ENCODE results near the gene STOM.

STOM gene

DNA sequence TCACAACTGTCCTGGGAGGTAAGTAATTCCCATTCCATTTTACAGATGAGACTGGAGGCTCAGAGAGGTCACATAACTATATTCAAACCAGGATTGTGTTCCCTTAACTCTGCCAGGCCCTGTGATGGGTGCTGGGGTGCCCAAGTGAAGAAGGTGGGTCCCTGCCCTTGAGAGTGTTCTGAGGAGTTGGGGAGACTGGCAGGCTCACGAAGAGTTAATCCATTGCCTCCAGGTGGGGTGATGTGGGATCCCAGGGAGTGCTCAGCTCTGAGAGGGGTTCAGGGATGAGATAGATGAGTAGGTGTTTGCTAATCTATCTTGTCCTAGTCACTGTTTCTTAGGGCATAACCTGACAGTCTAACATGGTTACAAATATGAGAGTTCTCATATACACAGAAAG lies 65.3 kb downstream of the STOM start:
- H4K20me1 ChIP-seq (ENCODE audit: insufficient read depth): no peaks in the 10 kb centered on the region
- no peak overlapping the region for H3K9ac ChIP-seq
- H3K4me1 ChIP-seq (ENCODE audit: low read depth, poor library complexity, severe bottlenecking): no peaks in the 10 kb centered on the region
- H3K27ac ChIP-seq: no peak overlapping the region
- TF ChIP-seq, protein P1, sequence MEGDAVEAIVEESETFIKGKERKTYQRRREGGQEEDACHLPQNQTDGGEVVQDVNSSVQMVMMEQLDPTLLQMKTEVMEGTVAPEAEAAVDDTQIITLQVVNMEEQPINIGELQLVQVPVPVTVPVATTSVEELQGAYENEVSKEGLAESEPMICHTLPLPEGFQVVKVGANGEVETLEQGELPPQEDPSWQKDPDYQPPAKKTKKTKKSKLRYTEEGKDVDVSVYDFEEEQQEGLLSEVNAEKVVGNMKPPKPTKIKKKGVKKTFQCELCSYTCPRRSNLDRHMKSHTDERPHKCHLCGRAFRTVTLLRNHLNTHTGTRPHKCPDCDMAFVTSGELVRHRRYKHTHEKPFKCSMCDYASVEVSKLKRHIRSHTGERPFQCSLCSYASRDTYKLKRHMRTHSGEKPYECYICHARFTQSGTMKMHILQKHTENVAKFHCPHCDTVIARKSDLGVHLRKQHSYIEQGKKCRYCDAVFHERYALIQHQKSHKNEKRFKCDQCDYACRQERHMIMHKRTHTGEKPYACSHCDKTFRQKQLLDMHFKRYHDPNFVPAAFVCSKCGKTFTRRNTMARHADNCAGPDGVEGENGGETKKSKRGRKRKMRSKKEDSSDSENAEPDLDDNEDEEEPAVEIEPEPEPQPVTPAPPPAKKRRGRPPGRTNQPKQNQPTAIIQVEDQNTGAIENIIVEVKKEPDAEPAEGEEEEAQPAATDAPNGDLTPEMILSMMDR (conservative IDR thresholded peaks at IDR 0.05; ENCODE audit: low read depth, low read length): no peak
- no peaks in the 10 kb centered on the region for H3K36me3 ChIP-seq (ENCODE audit: insufficient read depth)
- no peaks in the 10 kb centered on the region for H3K27me3 ChIP-seq (ENCODE audit: insufficient read depth, low read depth)
- no peak overlapping the region for H3K4me2 ChIP-seq
- no peak overlapping the region for H2AFZ ChIP-seq (ENCODE audit: low read depth)
- H3K4me3 ChIP-seq (IDR thresholded peaks at IDR 0.05; ENCODE audit: insufficient read depth, low read depth, low read length): no peak overlapping the region
- no peaks in the 10 kb centered on the region for H3K79me2 ChIP-seq (ENCODE audit: insufficient read depth, low read depth)

DNA sequence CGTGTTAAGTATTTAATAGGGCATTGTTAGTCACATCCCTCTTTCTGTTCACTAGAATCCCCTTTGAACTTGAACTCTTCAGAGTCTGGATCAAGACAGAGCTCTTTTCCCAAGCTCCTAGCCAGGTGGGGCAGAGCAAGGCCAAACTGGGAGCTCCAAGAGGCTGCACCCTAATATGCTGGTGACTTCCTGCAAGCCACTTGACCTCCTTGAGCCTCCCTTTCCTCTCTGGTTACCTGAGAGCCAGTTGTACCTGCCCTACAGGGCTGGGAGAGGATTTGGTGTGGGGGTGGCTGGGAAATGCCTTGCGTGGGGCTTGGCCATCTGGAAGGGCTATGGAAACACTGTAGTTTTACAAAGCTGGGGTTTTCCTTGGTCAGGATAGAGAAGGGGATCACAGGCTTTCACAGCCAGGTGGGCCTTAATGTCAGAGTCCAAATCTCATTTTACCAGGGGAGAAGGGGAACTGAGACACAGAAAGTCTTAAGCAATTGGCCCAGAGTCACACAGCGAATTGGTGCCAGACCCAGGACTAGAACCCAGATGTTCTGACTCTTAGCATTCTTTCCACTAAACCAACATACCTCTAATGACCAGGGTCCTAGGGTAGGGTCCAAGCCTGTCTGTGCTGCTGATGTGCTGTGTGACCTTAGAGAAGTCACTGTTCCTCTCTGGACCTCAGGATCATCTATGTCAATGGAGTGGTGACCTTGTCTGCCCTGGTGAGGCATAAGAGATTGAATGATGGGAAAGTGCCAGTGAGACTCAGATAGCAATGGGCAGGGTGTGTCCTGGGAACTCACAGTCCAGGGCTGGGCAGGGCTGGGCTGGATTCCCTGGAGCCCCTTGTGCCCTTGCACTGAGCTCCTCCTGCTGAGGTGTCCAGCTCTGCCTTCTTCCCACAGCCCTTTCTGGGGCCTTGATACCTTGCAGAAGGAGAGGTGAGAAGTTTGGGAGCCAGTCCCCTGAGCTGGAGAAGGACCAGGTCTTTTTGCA lies 66.3 kb downstream of the STOM start:
- Histone ChIP-seq H3K79me2 (ENCODE audit: insufficient read depth, low read depth) (no peaks in the 10 kb centered on the region), H3K4me2 (no peak overlapping the region), H3K27me3 (ENCODE audit: insufficient read depth, low read depth) (no peaks in the 10 kb centered on the region), H4K20me1 (ENCODE audit: insufficient read depth) (no peaks in the 10 kb centered on the region), H3K4me3 (IDR thresholded peaks at IDR 0.05; ENCODE audit: insufficient read depth, low read depth, low read length) (no peak overlapping the region), H3K9ac (no peak overlapping the region), H3K4me1 (ENCODE audit: low read depth, poor library complexity, severe bottlenecking) (no peaks in the 10 kb centered on the region), H3K36me3 (ENCODE audit: insufficient read depth) (no peaks in the 10 kb centered on the region), H3K27ac (no peak overlapping the region), H2AFZ (ENCODE audit: low read depth) (no peak overlapping the region)
- TF ChIP-seq, protein P1 (conservative IDR thresholded peaks at IDR 0.05; ENCODE audit: low read depth, low read length): no peak

DNA sequence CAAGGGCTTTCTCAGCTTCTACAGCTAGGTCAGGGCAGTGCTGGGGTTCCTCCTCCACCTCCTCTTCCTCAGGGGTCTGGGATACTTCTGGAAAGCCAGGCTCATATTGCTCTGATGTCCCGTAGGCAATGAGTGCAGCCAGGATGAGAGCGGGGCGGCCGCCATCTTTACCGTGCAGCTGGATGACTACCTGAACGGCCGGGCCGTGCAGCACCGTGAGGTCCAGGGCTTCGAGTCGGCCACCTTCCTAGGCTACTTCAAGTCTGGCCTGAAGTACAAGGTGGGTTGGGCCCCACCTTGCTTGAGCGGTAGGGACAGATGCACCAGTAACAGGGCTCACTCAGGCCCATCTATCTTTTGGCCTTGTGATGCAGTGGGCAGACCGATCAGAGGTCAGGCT lies 67.3 kb downstream of the STOM start:
- no peaks in the 10 kb centered on the region for H3K36me3 ChIP-seq (ENCODE audit: insufficient read depth)
- H3K4me2 ChIP-seq: no peak overlapping the region
- H3K27me3 ChIP-seq (ENCODE audit: insufficient read depth, low read depth): no peaks in the 10 kb centered on the region
- no peak overlapping the region for H2AFZ ChIP-seq (ENCODE audit: low read depth)
- H4K20me1 ChIP-seq (ENCODE audit: insufficient read depth): no peaks in the 10 kb centered on the region
- H3K79me2 ChIP-seq (ENCODE audit: insufficient read depth, low read depth): no peaks in the 10 kb centered on the region
- no peak overlapping the region for H3K4me3 ChIP-seq (IDR thresholded peaks at IDR 0.05; ENCODE audit: insufficient read depth, low read depth, low read length)
- no peak overlapping the region for H3K27ac ChIP-seq
- no peak overlapping the region for H3K9ac ChIP-seq
- H3K4me1 ChIP-seq (ENCODE audit: low read depth, poor library complexity, severe bottlenecking): no peaks in the 10 kb centered on the region
- TF ChIP-seq, protein P1 (conservative IDR thresholded peaks at IDR 0.05; ENCODE audit: low read depth, low read length): no peak

DNA sequence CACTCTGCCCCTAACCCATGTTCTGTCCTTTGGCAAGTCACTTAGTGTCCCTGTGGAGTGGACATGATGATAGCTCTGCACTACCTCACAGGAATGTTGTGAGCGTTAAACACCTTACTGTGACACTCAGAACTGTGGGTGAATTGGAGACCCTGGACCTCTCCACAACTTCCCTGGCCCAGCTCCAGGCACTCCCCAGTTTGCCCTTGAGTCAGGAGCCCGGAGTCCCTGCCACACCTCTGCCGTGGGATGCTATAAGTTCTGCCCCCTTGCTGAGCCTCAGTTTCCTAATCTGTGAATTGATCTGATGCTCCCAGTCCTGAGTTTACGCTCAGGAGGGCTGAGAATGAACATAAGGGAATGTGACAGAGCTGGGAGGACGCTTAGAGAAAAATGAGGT lies 67.7 kb downstream of the STOM start:
- TF ChIP-seq, protein P1 (conservative IDR thresholded peaks at IDR 0.05; ENCODE audit: low read depth, low read length): no peak
- Histone ChIP-seq H3K9ac (no peak overlapping the region), H3K4me2 (no peak overlapping the region), H3K27ac (no peak overlapping the region), H3K79me2 (ENCODE audit: insufficient read depth, low read depth) (no peaks in the 10 kb centered on the region), H3K4me1 (ENCODE audit: low read depth, poor library complexity, severe bottlenecking) (no peaks in the 10 kb centered on the region), H2AFZ (ENCODE audit: low read depth) (no peak overlapping the region), H4K20me1 (ENCODE audit: insufficient read depth) (no peaks in the 10 kb centered on the region), H3K36me3 (ENCODE audit: insufficient read depth) (no peaks in the 10 kb centered on the region), H3K4me3 (IDR thresholded peaks at IDR 0.05; ENCODE audit: insufficient read depth, low read depth, low read length) (no peak overlapping the region), H3K27me3 (ENCODE audit: insufficient read depth, low read depth) (no peaks in the 10 kb centered on the region)

Measured in KMS-11 (cell line).